Endothelial cell of umbilical vein (primary cell): ENCODE data around the gene ACBD7. TPM values are rescaled to one million over a fixed set of nuclear protein-coding genes. Genes with fewer than 3 reads are reported as not detected.

ENCODE experiments used
- BruUV-seq: library from RNA; stranded (reverse); fragments of 400-500 nt; replicated peaks from 2 replicates; lab custom pipeline; 2021; lab: Mats Ljungman, UMichigan
- CTCF ChIA-PET: fragments of 300-600, 350-600 bp; sonication (Branson Sonifier 250); formaldehyde crosslinking; loops from one replicate; lab custom pipeline; 2021; ENCODE audit warnings: antibody characterized with exemption, inconsistent platforms; lab: Charles Lee
- POLR2A ChIA-PET: fragments of 300-600, 350-600 bp; sonication (Branson Sonifier 250); formaldehyde crosslinking; loops from one replicate; lab custom pipeline; 2021; ENCODE audit warnings: antibody characterized with exemption, inconsistent platforms; lab: Charles Lee
- DNase-seq: peaks from one replicate; pipeline ENCODE4 v3.0.0-alpha.2; 2011; ENCODE audit warnings: low read depth, low spot score
- FAIRE-seq: peaks from 2 replicates; lab custom pipeline; 2011; peaks lifted over from hg19 to GRCh38; lab: Jason Lieb, UNC
- H2AFZ ChIP-seq: 2 replicates; pipeline ENCODE4 v1.6.0; 2012; ENCODE audit warnings: low read depth, low read length, control low read depth, inconsistent platforms
- H3K27ac ChIP-seq: 2 replicates; pipeline ENCODE4 v1.5.1; 2011; ENCODE audit warnings: low read depth, mild to moderate bottlenecking, control low read depth, low read length, moderate library complexity; ENCODE audit not compliant: insufficient read depth
- H3K27me3 ChIP-seq, 2 experiments: 2 replicates each; pipeline versions ENCODE4 v1.6.0 to v1.6.1; 2011; ENCODE audit warnings: low read length in 2 of 2, mixed read lengths in 1 of 2; ENCODE audit not compliant: control insufficient read depth in 2 of 2, insufficient read depth in 2 of 2
- H3K36me3 ChIP-seq, 2 experiments: 2 replicates in 1 of 2; 3 replicates in 1 of 2; pipeline ENCODE4 v1.5.1; 2011; ENCODE audit warnings: low read length in 2 of 2, mild to moderate bottlenecking in 1 of 2, moderate library complexity in 1 of 2; ENCODE audit not compliant: control insufficient read depth in 2 of 2, insufficient read depth in 2 of 2; ENCODE audit errors: extremely low read depth in 1 of 2
- H3K4me1 ChIP-seq: 3 replicates; pipeline ENCODE4 v1.5.1; 2011; ENCODE audit warnings: mild to moderate bottlenecking, low read length; ENCODE audit not compliant: control insufficient read depth, insufficient read depth; ENCODE audit errors: extremely low read depth
- H3K4me2 ChIP-seq: 2 replicates; pipeline ENCODE4 v1.6.1; 2011; ENCODE audit warnings: low read length, control low read depth, mixed read lengths; ENCODE audit not compliant: insufficient read depth
- H3K4me3 ChIP-seq, 3 experiments: fragments of 200-600 bp in 1 of 3; sonication (generic), shearing (Covaris generic) in 1 of 3; replicated peaks in 1 of 3; 2 replicates each; pipeline ENCODE4 v1.5.1; 2011 to 2016; ENCODE audit warnings: control low read depth in 3 of 3, low read length in 3 of 3, mild to moderate bottlenecking in 2 of 3, inconsistent platforms in 1 of 3, low read depth in 1 of 3, moderate library complexity in 1 of 3; ENCODE audit not compliant: insufficient read depth in 1 of 3
- H3K79me2 ChIP-seq: 2 replicates; pipeline ENCODE4 v1.6.0; 2012; ENCODE audit warnings: low read length, inconsistent platforms; ENCODE audit not compliant: control insufficient read depth, insufficient read depth
- H3K9ac ChIP-seq: replicated peaks from 2 replicates; pipeline ENCODE3; 2011; ENCODE audit warnings: low read length, control low read depth; ENCODE audit not compliant: insufficient read depth; ENCODE audit errors: extremely low read depth
- H3K9me1 ChIP-seq: replicated peaks from 3 replicates; pipeline ENCODE4 v1.6.0; 2011; ENCODE audit warnings: mild to moderate bottlenecking, low read length; ENCODE audit not compliant: control insufficient read depth, insufficient read depth; ENCODE audit errors: extremely low read depth
- H3K9me3 ChIP-seq: replicated peaks from 2 replicates; pipeline ENCODE4 v1.5.1; 2012; ENCODE audit warnings: low read length, inconsistent platforms; ENCODE audit not compliant: control insufficient read depth, insufficient read depth
- H4K20me1 ChIP-seq: replicated peaks from 2 replicates; pipeline ENCODE3; 2011; ENCODE audit warnings: mild to moderate bottlenecking, low read length; ENCODE audit not compliant: control insufficient read depth, insufficient read depth; ENCODE audit errors: extremely low read depth
- CTCF ChIP-seq, 2 donors: IDR thresholded peaks; 1 replicate in 1 of 2; 2 replicates in 1 of 2; pipeline ENCODE4 v1.5.1; 2011; ENCODE audit warnings: low read length in 2 of 2, mild to moderate bottlenecking in 2 of 2, moderate library complexity in 2 of 2, control low read depth in 1 of 2, inconsistent platforms in 1 of 2, low read depth in 1 of 2; ENCODE audit not compliant: insufficient read depth in 1 of 2; ENCODE audit errors: extremely low read depth in 1 of 2
- EZH2 ChIP-seq: IDR thresholded peaks from 2 replicates; pipeline ENCODE4 v1.6.1; 2012; ENCODE audit warnings: borderline replicate concordance, low read depth, mild to moderate bottlenecking, moderate library complexity, low read length, inconsistent platforms; ENCODE audit not compliant: severe bottlenecking
- FOS ChIP-seq: IDR thresholded peaks from 2 replicates; pipeline ENCODE4 v1.6.1; 2011; ENCODE audit warnings: mild to moderate bottlenecking, low read length, moderate library complexity, borderline replicate concordance; ENCODE audit not compliant: insufficient read depth
- GATA2 ChIP-seq: IDR thresholded peaks from 2 replicates; pipeline ENCODE4 v1.7.0; 2011; ENCODE audit warnings: low read depth, mild to moderate bottlenecking, moderate library complexity, mixed read lengths, low read length; ENCODE audit not compliant: insufficient read length, insufficient read depth
- JUN ChIP-seq: IDR thresholded peaks from 2 replicates; pipeline ENCODE4 v1.6.1; 2011; ENCODE audit warnings: borderline replicate concordance, low read depth; ENCODE audit not compliant: insufficient read length, insufficient read depth
- MYC ChIP-seq: IDR thresholded peaks from one replicate; pipeline ENCODE4 v1.6.1; 2011; ENCODE audit warnings: mild to moderate bottlenecking, low read depth, low read length
- POLR2A ChIP-seq: IDR thresholded peaks from 2 replicates; pipeline ENCODE4 v1.6.1; 2012; ENCODE audit warnings: low read depth, mild to moderate bottlenecking, control low read depth, low read length
- POLR2AphosphoS5 ChIP-seq: IDR thresholded peaks from 2 replicates; pipeline ENCODE4 v1.6.1; 2012; ENCODE audit warnings: low read depth, mild to moderate bottlenecking, control low read depth, low read length, moderate library complexity; ENCODE audit not compliant: insufficient read depth
- dilution Hi-C: fragments of 300-500 bp; cut with MboI; formaldehyde crosslinking; loops from one replicate; pipeline ENCODE4 v1.15.0; 2019; ENCODE audit warnings: low sequenced_read_pairs; ENCODE audit not compliant: extremely low pct_ligation_motif_present
- intact Hi-C: fragments of 100-400 bp; cut with micrococcal nuclease; formaldehyde crosslinking; loops from one replicate; pipeline ENCODE4 v1.10.0; 2022
- polyA plus RNA-seq, 4 experiments: library from polyadenylated mRNA; depleted of rRNA in 3 of 4; stranded (reverse) in 3 of 4; unstranded in 1 of 4; fragments of >200 nt; gene quantifications; 2 replicates each; pipeline versions ENCODE4 v1.2.1 to v1.2.3, GENCODE V29; 2011 to 2012; ENCODE audit warnings: missing spikeins in 1 of 4
- total RNA-seq: library from RNA; stranded (reverse); gene quantifications from 2 replicates; pipeline ENCODE4 v1.2.3, GENCODE V29; 2021
- TF ChIP-seq, protein P1 (sequence below): IDR thresholded peaks from 2 replicates; pipeline ENCODE4 v1.6.1; 2011; ENCODE audit not compliant: insufficient read depth, insufficient read length

ACBD7 gene
- total and polyA plus RNA-seq, 2 donors (not counting 3 experiments of a cell fraction or from before 2014, with no cell fraction given), result 1.2 to 2.8 TPM

DNA sequence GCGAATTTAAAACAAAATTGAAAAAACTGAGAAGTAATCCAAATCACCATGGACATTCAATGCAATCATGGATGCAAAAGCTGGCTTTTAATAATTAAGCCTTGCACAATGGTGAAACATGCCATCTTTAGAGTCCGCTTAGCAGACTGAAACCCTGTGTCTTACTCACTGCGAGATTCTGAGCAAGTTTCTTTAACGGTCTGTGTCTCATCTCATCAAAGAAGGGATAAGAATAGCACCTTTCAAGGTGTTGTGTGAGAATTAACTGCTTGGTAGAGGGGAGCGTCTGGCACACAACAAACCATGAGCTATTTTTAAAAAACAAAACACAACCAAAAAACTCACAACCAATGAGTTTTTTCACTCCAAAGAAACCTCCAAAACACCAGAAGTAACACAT lies 21.4 kb downstream of the ACBD7 start:
- H3K36me3 ChIP-seq, result no peaks in the 10 kb centered on the region
- dilution Hi-C loops, result no loop called here
- no peaks in the 10 kb centered on the region for H3K79me2 ChIP-seq
- no peaks in the 10 kb centered on the region for H3K9me1 ChIP-seq
- no peak for TF ChIP-seq MYC
- no peak for TF ChIP-seq POLR2AphosphoS5
- no peak for TF ChIP-seq GATA2
- TF ChIP-seq FOS, result no peak
- no peak for TF ChIP-seq EZH2
- no peak for TF ChIP-seq CTCF (IDR thresholded peaks at IDR 0.05; ENCODE audit: extremely low read depth in 1 of 2, insufficient read depth in 1 of 2, low read depth in 1 of 2, low read length in 2 of 2)
- TF ChIP-seq POLR2A, result no peak
- no peak for TF ChIP-seq JUN
- TF ChIP-seq, protein P1, sequence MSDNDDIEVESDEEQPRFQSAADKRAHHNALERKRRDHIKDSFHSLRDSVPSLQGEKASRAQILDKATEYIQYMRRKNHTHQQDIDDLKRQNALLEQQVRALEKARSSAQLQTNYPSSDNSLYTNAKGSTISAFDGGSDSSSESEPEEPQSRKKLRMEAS, result no peak
- BruUV-seq, result no TSS peak
- intact Hi-C loops, result no loop called here
- no peak overlapping the region for H3K4me3 ChIP-seq
- POLR2A ChIA-PET, result no interaction called here
- no peak overlapping the region for H2AFZ ChIP-seq
- no peaks in the 10 kb centered on the region for H4K20me1 ChIP-seq
- FAIRE-seq, result no peak
- no peaks in the 10 kb centered on the region for H3K9me3 ChIP-seq
- no peak overlapping the region for H3K27ac ChIP-seq
- DNase-seq, result no peak
- no peak overlapping the region for H3K4me2 ChIP-seq
- no peaks in the 10 kb centered on the region for H3K4me1 ChIP-seq
- peaks cover 6 to 14% of the 10 kb centered on the region in 2 experiments for H3K27me3 ChIP-seq
- no peak overlapping the region for H3K9ac ChIP-seq
- CTCF ChIA-PET, result no interaction called here
